ENCODE results near the gene SNED1.

The SNED1 gene

GRCh38 chr2:241130316-241130715, 131.9 kb downstream of the SNED1 start:
- Mint-ChIP-seq H3K27me3 (no peaks in the 10 kb centered on the region), H3K4me1 (ENCODE audit: low read depth) (peaks cover 39% of the 10 kb centered on the region), H3K36me3 (ENCODE audit: low read depth) (peaks cover 88% of the 10 kb centered on the region), H3K27ac (no peak overlapping the region), H3K9me3 (no peaks in the 10 kb centered on the region), H3K4me3 (no peak overlapping the region)
- DNase-seq, result no peak

DNA sequence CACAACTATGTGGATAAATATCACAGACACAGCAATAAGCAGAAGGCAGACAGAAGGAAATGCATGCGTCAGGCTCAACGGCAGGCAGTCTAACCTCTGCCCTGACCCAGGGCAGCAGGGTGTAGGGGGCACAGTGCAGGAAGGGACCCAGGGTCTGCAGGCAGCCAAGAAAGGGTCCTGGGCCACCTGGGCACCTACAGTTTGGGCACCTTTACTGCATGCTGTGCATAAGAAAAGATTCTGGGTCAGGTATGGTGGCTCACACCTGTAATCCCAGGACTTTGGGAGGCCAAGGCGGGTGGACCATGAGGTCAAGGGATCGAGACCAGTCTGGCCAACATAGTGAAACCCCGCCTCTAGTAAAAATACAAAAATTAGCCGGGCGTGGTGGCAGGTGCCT, 133.1 kb downstream of the SNED1 start:
- Mint-ChIP-seq H3K4me1 (ENCODE audit: low read depth) (peaks cover 32% of the 10 kb centered on the region), H3K36me3 (ENCODE audit: low read depth) (peaks cover 89% of the 10 kb centered on the region), H3K27me3 (no peaks in the 10 kb centered on the region), H3K4me3 (no peak overlapping the region), H3K27ac (no peak overlapping the region), H3K9me3 (no peaks in the 10 kb centered on the region)
- DNase-seq, result no peak

- Mint-ChIP-seq H3K4me3 (no peak overlapping the region), H3K9me3 (no peaks in the 10 kb centered on the region), H3K4me1 (ENCODE audit: low read depth) (peaks cover 21% of the 10 kb centered on the region), H3K36me3 (ENCODE audit: low read depth) (peaks cover 89% of the 10 kb centered on the region), H3K27me3 (no peaks in the 10 kb centered on the region), H3K27ac (no peak overlapping the region)
- DNase-seq, result no peak
These were observed 134.4 kb downstream of the SNED1 start for GRCh38 chr2:241132538-241133435.

GRCh38 chr2:241133436-241133820, 135.0 kb downstream of the SNED1 start:
- Mint-ChIP-seq H3K4me1 (ENCODE audit: low read depth) (peaks cover 15% of the 10 kb centered on the region), H3K27ac (no peak overlapping the region), H3K36me3 (ENCODE audit: low read depth) (peaks cover 89% of the 10 kb centered on the region), H3K9me3 (no peaks in the 10 kb centered on the region), H3K27me3 (no peaks in the 10 kb centered on the region), H3K4me3 (no peak overlapping the region)
- DNase-seq, result no peak

DNA sequence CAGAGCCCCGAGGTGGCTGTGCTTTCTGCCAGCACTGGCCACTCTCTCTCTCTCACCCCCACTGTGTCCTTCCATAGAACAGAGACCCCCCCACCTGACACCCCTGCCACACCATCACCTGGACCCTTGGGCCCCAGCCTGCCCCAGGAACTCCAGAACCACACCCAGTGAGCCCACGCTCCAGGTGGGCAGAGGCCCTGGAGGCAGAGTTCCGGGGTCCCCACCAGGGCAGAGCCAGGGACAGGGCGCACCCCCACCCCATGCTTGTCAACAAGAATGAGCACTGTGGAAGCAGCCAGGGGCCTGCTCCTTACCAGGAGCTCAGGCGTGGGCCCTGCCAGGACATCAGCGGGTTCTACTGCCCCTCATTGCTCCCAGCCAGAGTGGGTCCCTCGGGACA, 136.3 kb downstream of the SNED1 start:
- H3K27ac Mint-ChIP-seq, result no peak overlapping the region
- H3K9me3 Mint-ChIP-seq, result no peaks in the 10 kb centered on the region
- peaks cover 90% of the 10 kb centered on the region for H3K36me3 Mint-ChIP-seq (ENCODE audit: low read depth)
- no peaks in the 10 kb centered on the region for H3K27me3 Mint-ChIP-seq
- peaks cover 3% of the 10 kb centered on the region for H3K4me1 Mint-ChIP-seq (ENCODE audit: low read depth)
- no peak overlapping the region for H3K4me3 Mint-ChIP-seq
- no peak for DNase-seq

DNA sequence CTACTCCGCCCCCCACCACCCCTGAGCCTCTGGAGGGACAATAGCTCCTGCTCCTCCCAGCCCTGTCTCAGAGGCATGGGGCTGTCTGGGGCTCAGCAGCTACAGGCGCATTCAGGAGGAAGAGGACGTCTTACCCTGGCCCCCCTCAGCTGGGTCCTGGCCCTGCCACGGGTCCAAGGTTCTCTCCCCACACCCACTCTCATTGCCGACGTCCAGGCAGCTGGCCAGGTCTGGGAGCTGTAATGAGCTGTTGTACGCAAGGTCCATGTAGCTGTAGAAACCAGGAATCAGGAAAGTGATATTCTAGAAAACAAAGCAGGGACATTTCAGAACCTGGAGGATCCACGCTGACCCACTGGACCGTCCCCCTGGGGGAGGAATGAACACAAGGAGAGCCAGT, 137.3 kb downstream of the SNED1 start:
- DNase-seq, result no peak
- H3K4me3 Mint-ChIP-seq, result no peak overlapping the region
- no peaks in the 10 kb centered on the region for H3K4me1 Mint-ChIP-seq (ENCODE audit: low read depth)
- H3K9me3 Mint-ChIP-seq, result no peaks in the 10 kb centered on the region
- H3K36me3 Mint-ChIP-seq (ENCODE audit: low read depth), result peaks cover 90% of the 10 kb centered on the region
- H3K27me3 Mint-ChIP-seq, result no peaks in the 10 kb centered on the region
- H3K27ac Mint-ChIP-seq, result no peak overlapping the region

- no peak overlapping the region for H3K4me3 Mint-ChIP-seq
These were observed 137.8 kb downstream of the SNED1 start for GRCh38 chr2:241136191-241136590.

DNA sequence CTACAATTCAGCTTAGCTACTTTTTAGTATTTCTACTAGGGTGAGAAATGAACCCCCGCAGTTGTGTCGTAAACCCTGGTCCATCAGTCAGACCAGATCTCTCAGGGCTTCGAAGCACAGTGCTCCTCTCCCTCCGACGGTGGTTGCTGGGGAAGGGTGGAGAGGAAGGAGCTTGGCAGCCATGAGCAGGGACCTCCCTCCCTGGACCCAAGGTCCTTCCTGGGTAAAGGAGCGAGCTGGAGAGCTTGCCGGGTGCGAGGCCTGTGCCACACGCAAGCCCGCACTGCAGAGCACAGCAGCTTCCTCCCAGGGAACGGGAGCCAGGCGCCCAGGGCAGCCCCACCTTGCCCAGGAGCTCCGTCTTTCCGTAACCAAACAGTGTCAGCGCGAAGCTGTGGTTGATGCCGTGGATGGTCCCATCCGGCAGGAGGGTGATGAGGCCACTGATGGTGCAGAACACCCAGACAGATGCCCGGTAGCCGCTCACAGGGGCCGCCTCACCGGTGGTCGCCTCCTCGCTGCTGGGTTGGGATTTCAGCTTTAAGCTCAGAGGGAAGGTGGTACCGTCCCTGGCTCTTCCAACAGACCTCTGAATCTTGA, 138.3 kb downstream of the SNED1 start:
- H3K4me1 Mint-ChIP-seq (ENCODE audit: low read depth), result no peaks in the 10 kb centered on the region
- no peak overlapping the region for H3K27ac Mint-ChIP-seq
- H3K9me3 Mint-ChIP-seq, result no peaks in the 10 kb centered on the region
- H3K27me3 Mint-ChIP-seq, result no peaks in the 10 kb centered on the region
- peaks cover 96% of the 10 kb centered on the region for H3K36me3 Mint-ChIP-seq (ENCODE audit: low read depth)
- no peak for DNase-seq
- H3K4me3 Mint-ChIP-seq, result no peak overlapping the region

More at GRCh38 chr2:241136191-241136590, 137.8 kb downstream of the SNED1 start:
- H3K4me1 Mint-ChIP-seq (ENCODE audit: low read depth), result no peaks in the 10 kb centered on the region
- H3K27me3 Mint-ChIP-seq, result no peaks in the 10 kb centered on the region
- H3K36me3 Mint-ChIP-seq (ENCODE audit: low read depth), result peaks cover 92% of the 10 kb centered on the region
- no peak for DNase-seq
- no peaks in the 10 kb centered on the region for H3K9me3 Mint-ChIP-seq
- H3K27ac Mint-ChIP-seq, result no peak overlapping the region

DNA sequence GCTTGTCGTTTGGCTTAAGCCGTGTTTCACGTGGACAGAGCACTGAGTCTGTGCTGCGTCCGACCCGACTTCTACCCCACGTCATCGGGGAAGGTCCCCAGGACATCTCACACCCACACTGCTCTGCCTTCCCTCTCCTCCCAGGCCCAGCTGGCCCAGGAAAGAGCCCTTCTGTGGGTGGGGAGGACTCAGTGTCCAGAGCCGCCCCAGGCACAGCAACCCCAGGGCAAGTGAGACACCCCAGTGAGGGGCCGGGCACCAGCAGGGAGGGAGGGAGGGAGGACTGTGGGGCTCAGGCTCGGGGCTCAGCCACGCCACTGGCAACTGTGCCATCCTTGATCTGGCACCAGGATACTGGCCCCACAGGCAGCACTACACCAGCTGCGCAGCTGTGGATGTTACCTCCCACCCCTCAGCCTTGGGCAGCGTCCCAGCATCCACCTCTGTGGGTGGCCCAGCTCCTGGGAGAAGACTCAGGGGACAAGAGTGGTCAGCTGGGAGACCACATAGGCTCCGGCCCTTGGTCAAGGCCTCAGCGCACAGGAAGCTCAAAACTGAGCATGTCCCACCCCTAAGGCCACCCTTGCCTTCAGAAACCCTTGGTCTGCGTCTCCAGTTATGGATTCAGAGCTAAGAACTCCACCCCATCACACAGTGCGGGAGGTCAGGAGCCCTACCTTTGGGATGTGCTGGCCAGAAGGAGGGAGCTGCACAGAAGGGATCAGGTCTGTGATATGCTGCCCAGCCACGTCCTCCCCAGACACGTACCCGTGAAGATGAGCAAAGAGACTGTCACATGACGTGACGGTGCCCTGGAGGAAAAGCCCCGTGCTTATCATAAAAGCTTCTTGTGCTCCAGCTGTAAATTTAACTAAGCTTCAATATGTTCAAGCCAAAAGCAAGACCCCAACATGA, 139.1 kb downstream of the SNED1 start:
- Mint-ChIP-seq H3K27me3 (no peaks in the 10 kb centered on the region), H3K4me3 (no peak overlapping the region), H3K36me3 (ENCODE audit: low read depth) (peaks cover 99% of the 10 kb centered on the region), H3K27ac (no peak overlapping the region), H3K4me1 (ENCODE audit: low read depth) (no peaks in the 10 kb centered on the region), H3K9me3 (no peaks in the 10 kb centered on the region)
- DNase-seq, result no peak

DNA sequence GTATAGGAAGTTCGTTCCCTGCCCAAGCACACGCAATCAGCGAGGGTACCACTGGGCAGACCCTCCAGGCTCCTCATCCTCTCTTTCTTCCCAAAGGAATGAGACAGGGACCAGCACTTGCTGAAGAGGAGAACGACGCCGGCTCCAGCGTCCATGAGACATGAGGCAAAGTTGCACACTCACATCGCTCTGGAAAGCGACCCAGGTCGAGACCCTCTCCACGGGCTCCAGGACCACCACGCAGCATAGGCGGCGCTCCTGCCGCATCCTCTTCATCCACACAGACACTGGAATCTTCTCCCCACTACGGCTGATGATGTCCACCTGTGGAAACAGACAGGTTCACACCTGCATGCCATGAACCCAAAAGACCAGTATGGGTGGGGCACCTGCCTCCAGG, 140.1 kb downstream of the SNED1 start:
- Mint-ChIP-seq H3K4me1 (ENCODE audit: low read depth) (no peaks in the 10 kb centered on the region), H3K36me3 (ENCODE audit: low read depth) (peaks cover 98% of the 10 kb centered on the region), H3K27me3 (no peaks in the 10 kb centered on the region), H3K27ac (no peak overlapping the region), H3K9me3 (no peaks in the 10 kb centered on the region), H3K4me3 (no peak overlapping the region)
- DNase-seq, result no peak

GRCh38 chr2:241139531-241140444, 141.4 kb downstream of the SNED1 start:
- Mint-ChIP-seq H3K27ac (no peak overlapping the region), H3K36me3 (ENCODE audit: low read depth) (peaks cover 96% of the 10 kb centered on the region), H3K9me3 (no peaks in the 10 kb centered on the region), H3K4me3 (no peak overlapping the region), H3K4me1 (ENCODE audit: low read depth) (no peaks in the 10 kb centered on the region), H3K27me3 (no peaks in the 10 kb centered on the region)
- no peak for DNase-seq

GRCh38 chr2:241140445-241140840, 142.0 kb downstream of the SNED1 start:
- H3K4me3 Mint-ChIP-seq, result no peak overlapping the region
- DNase-seq, result no peak
- H3K36me3 Mint-ChIP-seq (ENCODE audit: low read depth), result peaks cover 94% of the 10 kb centered on the region
- no peaks in the 10 kb centered on the region for H3K4me1 Mint-ChIP-seq (ENCODE audit: low read depth)
- no peak overlapping the region for H3K27ac Mint-ChIP-seq
- H3K9me3 Mint-ChIP-seq, result no peaks in the 10 kb centered on the region
- H3K27me3 Mint-ChIP-seq, result no peaks in the 10 kb centered on the region

DNA sequence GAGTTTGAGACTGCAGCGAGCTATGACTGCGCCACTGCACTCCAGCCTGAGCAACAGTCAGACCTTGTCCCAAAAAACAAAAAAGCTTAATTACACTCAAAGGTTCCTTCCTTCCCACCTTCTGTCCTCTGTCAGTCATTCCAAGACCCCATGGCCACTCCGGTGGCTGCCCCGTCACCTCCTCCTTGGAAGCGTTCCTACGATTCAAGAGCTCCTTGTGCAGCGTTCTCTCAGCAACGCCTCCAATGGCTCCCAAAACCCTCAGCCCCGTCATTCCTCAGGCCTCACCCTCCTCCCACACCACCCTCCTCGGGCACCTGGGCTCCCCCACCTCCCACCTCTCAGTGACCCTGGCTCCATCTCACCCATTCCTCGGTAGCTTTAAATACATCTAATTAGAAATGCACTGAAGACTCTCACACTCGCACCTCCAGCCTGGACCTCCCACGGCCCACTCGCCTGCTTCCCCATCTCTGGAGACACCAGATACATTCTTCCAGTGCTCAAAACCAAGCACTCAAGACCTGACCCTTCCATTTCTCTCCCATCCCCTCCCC, 142.9 kb downstream of the SNED1 start:
- Mint-ChIP-seq H3K27me3 (no peaks in the 10 kb centered on the region), H3K36me3 (ENCODE audit: low read depth) (peaks cover 91% of the 10 kb centered on the region), H3K27ac (peak overlapping the region; percentile 22), H3K4me1 (ENCODE audit: low read depth) (peaks cover 2% of the 10 kb centered on the region), H3K9me3 (no peaks in the 10 kb centered on the region), H3K4me3 (no peak overlapping the region)
- no peak for DNase-seq
